Measurements from ENCODE around the gene TTC7B.
A peak's percentile ranks its signal among the peaks of the same experiment; 100 is the strongest.
"Not testable (repeated sequence)": the region's sequence is repeated elsewhere in the genome, so short reads cannot be mapped to it uniquely, and the experiment has no call there.

TTC7B gene

DNA sequence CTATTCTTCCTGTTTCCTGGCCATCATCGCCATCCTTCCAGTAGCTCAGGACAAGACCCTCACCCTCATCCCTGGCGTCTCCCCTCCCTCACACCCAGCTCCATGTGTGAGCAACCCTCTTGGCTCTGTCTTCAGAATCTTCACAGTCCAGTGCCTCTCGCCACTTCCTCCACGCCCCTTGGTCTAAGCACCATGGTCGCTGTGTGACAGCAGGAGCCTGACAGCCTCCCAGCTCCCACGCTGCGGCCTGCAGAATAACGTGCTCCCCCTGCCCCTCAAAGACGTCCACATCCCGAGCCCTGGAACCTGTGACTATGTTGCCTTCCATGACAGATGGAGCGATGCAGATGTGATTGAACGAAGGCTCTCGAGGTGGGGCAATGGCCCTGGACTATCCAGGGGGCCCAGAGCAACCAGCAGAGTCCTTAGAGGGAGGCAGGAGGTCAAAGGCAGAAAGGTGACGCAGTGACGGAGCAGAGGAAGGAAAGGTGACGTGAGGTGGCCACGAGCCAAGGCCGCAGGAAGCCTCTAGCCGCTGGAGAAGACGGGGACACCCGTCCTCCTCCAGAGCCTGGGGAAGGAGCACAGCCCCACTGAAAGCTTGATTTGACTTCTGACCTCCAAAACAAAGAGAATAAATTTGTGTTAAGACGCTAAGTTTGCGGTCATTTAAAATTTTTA, 279.6 kb downstream of the TTC7B start:
- DNase-seq = no peak

DNA sequence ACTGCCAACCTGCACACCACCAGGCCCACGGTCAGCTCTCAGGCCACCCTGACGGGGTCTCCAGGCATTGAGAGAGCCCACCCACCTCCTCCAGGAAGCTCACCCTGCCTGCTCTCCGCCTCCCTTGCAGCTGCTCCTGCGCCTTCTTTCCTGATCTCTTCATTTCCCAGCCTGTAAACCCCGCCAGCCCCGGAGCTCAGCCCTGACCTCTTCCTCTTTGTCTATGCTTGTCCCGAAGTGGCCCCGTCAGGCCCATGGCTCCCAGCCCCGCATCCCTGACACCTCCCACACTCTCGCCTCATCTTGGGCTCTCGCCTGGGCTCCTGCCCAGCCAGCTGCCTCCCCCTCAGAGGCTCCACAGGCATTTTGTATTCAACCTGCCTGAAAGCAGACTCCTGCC, 280.1 kb downstream of the TTC7B start:
- no peak for DNase-seq

DNA sequence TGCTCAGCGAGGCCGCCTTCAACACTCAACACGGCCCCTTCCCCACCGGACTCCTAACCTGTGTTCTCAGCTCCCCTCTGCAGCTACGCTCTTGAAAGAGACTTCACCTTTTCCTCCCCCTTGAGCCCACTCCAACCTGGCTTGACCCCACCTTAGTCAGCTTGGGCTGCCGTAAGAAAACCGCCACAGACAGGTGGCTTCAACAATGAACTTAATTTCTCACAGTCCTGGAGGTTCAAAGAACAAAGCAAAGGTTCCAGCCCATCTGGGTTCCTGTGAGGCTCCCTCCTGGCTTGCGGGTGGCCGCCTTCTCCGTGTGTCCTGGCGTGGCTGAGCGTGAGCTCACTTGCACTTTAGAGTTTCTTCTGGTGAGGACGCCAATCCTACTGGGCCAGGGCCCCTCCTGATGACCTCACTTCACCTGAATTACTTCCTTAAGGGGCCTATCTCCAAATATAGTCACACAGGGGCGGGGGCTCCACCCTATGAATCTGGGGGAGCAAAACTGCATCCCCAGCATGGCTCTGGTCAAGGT, 280.6 kb downstream of the TTC7B start:
- no peak for DNase-seq

DNA sequence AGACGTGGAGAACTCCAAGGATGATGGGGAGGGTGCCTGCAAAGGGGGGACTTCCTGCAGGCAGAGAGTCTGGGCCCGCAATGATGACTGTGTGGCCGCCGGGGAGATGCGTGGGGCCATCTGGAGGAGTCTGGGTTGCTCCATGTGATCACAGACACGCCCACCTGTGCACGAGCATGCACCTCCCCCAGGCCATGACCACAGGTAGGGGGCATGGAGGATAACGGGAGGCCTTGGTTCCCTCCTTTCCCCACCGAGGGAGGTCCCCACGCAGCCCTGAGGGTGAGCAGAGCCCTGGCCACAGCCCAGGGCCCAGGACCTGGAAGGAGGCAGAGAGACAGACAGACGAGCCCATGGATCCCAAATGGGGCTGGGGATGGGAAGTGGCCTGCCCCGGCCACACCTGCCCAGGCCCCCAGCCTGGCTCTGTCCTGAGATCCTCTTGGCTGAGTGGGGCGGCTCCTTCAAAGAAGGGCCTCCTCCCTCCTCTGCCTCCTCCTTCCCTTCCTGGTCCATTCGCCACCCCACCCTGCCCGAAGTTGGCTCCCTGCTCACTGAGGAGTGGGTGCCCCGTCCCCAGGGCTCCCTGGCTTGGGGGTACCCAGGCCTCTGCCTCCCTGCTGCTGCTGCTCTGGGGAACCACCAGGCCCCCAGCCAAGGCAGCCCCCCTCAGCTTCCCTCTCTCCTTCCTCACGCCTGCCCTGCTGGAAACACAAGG, 281.2 kb downstream of the TTC7B start:
- DNase-seq = no peak

DNA sequence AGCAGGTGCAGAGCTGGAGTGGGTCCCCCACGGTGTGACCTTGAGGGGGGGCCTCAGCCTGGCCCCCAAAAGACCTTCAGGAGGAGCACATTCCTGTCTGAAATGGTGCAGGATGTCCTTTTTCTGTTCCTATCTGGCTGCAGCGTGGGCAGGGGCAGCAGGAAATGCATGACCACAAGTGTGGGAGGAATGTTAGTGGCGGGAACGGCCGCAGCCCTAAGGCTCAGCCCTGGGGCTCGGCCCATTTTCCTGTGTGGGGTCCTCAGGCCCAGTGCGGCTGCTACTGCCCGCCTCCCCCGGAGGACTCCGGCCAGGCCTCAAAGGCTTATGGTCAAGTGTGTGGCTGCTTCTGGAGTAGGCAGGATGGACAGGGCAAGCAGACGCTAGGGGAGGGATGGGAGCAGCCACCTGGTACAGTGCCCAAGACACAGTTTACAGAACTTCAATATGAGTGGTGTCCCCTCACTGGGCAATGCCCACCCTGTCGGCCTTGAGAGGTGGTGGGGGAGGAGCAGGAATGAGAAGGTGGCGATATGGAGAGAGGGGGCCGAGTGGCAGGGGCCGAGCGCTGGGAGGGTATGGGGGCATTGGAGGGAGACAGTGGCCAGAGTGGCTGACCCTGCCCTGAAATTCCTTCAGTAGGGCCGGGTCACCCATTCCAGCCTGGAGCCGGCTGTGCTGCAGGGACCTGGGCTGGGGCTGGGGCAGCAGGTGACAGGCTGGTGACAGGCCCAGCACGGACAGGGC, 282.0 kb downstream of the TTC7B start:
- DNase-seq = no peak

DNA sequence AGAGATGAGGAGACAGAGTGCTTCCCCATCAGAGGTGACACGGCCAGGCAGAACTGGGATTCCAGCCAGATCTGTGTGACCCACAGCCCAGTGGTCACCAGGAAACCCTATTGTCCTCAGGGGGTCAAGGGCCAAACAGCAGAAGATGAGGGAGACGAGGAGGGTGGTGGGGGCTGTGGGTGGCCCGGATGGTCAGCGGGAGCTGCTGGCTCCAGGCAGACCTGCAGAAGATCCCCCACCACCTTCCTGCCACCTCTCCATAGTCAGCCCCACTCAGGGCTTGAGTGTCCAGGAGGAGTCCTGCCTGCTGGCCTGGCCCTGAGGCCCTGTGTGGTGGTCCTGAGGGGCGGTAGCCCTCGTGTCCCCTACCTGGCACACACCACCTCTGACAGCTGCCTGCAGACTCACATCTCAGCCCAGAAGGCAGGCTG, 282.6 kb downstream of the TTC7B start:
- no peak for DNase-seq

DNA sequence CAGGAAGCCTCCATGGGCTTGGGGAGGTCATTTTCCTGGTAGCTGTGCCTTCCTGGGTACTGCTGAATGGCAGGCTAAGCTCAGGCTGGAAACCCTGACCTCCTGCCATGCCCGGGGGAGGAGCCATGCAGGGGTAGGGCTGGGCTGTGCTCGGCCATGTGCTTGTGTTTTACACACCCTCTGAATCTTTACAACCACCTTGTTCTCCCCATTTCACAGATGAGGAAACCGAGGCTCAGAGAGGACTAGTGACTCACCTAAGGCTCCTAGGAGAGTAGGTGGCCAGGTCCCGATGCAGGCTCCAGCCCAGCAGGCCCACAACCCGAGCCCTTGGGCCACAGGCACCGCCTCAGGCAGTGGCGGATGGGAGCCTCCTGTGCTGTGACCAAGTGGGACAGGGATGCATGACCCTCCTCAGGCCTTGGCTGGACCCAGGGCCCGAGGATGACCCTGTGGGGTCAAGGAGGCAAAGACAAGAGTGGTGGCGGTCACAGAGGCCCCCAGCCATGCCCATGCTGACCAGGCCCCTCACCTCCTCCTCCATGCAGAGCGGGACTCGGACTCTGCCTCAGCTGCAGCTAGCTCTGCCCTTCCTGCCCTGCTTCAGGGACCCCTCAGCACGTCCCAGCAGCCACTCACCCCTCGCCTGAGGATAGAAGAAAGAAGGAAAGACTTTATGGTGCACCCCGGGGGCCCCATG, 283.3 kb downstream of the TTC7B start:
- DNase-seq = no peak

DNA sequence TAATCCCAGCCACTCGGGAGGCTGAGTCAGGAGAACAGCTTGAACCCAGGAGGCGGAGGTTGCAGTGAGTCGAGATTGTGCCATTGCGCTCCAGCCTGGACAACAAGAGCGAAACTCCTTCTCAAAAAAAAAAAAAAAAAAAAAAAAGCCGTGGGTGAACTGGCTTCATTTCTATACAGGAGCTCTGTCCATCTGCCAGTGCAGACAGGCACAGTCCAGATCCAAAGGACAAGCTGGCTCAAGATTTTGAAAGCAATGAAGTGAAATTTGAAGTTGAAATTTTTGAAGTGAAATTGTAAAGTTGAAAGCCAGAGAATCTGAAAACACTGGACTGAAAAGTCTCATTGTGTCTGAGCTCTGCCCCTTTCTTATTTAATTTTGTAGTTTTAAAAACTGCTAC, 284.7 kb downstream of the TTC7B start:
- DNase-seq = no peak

DNA sequence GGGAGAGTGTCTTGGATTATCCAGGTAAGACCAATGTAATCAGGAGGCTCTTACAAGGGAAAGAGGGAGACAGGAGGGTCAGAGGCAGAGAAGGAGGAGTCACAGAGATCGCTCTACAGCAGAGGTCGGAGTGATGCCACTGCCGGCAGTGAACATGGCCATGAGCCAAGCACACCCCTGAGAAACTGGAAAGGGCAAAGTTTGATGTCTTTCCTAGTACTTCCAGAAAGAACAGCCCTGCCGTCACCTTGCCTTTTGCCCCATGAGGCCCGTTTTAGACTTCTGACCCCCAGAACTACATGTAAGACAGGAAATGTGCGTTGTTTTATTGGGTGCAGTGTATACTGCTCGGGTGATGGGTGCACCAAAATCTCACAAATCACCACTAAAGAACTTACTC, 285.7 kb downstream of the TTC7B start:
- no peak for DNase-seq

DNA sequence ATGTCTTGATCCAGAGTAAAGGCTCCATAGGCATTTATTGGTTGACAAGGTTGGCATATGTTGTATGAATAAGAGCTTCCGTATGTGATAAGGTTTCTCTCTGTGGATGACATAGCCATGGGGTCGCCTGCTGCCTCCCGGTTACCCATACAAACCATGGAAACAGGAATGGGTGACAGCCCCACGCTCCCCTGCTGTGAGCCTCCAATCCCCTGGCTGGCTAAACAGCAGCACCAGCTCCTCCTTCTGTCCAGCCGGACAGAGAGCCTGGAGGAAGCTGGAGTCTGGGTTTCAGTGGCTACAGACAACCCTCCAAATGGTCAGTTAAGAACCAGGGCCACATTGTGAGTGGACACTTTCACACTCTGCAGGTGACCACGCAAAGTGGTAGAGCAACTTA, 288.3 kb downstream of the TTC7B start:
- DNase-seq = no peak

DNA sequence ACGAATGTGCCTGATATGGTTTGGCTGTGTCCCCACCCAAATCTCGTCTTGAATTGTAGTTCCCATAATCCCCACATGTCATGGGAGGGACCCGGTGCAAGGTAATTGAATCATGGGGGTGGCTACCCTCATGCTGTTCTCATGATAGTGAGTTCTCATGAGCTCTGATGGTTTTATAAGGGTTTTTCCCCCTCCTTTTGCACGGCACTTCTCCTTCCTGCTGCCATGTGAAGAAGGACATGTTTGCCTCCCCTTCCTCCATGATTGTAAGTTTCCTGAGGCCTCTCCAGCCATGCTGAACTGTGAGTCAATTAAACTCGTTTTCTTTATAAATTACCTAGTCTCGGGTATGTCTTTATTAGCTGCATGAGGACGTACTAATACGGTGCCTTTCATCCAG, 289.7 kb downstream of the TTC7B start:
- DNase-seq = not testable (repeated sequence)

DNA sequence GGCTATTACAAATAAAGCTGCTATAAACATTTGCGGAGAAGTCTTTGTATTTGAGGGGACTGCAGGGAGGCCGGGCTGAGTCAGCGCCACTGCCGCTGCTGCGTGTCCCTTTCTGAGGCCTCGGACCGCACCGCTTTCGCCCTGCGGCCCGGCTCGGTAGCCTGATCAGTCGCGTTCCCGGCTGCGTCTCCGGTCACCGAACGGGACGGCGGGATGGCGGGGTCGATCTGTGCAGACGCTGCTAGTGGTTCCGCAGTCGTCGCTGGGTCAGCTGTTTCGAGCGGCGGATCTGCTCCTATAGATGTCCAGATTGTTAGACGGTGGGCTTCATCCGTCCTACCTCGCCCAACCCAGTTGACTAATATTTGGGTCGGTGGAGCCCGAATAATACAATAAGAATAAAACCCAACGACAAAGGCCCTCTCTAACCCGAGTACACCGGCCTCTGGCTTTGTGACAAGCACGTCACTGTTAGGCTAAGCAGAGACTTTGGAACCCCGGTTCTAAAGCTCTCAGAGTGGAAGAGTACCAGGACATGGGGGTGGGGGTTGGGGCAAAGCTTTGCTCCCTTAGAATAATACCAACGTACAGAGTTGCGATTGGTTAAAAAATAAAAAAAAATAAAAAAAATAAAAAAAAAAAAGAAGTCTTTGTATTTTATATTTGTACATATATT, 290.7 kb downstream of the TTC7B start:
- DNase-seq = not testable (repeated sequence)

DNA sequence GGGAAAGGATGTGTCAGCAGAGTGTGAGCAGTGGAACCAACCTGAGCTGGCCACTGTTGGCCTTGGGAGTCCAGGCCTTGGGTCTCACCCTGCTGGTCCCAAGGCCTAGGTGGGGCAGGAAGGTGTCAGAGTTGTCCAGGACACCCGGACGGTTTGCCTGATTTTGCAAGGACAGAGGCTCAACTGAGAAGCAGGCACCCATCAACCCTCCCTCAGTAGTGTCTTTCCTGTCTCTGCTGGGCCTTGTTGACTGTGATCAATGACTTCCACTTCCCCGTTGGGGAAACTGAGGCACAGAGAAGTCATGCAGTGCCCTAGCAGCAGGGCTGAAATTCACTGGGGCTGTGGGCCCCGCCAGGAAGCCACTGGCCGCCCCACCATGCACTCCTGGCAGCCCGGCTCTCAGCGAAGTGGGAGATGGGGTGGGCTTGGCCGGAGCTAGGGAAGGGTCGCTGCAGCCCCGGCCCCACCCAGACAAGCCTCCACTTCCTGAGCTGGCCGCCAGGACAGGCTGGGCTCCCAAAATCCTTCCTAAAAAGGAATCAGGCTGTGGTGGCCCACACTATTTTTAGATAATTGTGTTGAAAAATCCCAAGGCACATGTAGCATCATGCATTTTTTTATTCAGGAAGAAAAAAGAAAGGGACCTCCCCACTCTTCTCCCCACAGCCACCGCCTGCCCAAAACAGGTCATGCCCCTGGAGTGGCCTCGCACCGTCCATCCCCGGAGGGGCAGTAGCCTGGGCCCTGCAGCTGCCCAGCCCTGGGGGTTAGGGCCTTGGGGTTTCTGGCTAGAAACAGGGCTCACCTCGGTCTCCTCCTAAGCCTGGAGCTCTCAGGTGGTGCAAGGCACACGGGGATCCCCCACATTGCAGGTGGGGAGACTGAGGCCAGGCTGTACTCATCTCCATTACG, 292.0 kb downstream of the TTC7B start:
- no peak for DNase-seq

DNA sequence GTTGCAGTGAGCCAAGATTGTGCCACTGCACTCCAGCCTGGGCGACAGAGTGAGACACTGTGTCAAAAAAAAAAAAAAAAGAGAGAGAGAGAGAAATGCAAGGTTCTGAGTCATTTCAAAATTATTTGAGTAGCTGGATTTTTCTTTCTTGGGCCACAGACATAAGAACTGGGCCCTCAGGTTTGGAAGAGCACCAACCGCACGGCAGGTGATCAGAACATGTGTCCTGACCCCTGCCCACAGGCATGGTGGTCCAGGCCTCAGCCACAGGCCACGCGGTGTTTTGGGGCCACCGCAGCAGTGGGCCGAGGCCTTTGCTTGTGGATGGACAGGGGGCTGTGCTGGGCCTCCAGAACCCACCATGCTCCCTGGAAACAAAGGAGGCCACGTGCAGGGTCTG, 292.7 kb downstream of the TTC7B start:
- no peak for DNase-seq

DNA sequence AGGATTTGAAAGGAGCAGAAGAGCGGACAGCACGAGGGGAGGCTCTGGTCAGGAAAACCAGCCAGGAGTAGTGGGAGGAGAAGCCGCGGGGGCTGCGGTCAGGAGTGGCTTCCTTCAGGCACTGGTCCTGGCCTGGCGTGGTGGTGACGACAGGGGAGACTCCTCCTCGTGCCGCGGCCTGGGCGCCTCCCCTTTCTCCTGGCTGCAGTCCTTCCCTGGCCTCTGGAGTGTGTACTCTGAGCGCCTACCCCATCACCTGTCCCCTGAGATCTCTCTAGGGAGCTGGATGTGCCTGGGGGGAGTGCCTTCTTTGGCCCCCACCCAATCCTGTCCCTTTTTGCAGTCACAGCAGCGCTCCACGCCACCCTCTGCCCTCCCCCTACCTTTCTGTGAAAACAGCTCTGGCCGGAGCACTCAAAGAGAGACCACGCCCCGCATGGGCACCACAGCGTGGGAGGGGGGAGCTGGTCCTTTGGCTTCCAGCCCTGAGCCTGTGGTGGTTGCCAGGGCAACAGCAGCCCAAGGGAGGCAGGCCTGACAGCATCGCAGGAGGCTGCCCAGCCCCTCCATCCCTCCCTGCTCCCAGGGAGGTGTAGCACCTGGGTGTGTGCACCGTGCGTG, 293.5 kb downstream of the TTC7B start:
- peak; percentile 80 for DNase-seq

DNA sequence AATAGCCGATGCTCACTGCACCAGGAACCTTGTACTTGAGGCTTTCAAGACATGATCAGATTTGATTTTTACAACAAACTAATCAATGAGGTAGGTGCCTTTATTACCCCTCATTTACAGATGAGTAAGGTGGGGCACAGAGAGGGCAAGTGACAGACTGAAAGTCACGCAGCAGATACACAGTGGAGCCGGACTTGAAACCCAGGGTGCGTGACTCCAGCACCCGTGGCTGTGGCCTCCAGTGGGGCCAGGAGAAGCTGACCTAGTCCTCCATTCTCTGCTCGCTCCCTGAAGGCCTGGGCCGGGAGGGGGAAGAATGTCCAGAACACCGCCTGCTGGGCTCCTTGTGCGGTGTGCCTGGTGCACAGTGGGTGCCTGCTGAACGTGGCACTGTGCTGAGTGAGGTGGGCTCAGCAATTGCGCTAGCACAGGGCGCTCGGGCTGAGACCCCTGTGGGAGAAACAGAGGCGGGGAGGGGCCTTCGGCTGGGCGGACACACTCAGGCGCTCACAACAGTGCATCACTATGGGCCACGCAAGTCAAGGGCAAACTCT, 294.2 kb downstream of the TTC7B start:
- no peak for DNase-seq

DNA sequence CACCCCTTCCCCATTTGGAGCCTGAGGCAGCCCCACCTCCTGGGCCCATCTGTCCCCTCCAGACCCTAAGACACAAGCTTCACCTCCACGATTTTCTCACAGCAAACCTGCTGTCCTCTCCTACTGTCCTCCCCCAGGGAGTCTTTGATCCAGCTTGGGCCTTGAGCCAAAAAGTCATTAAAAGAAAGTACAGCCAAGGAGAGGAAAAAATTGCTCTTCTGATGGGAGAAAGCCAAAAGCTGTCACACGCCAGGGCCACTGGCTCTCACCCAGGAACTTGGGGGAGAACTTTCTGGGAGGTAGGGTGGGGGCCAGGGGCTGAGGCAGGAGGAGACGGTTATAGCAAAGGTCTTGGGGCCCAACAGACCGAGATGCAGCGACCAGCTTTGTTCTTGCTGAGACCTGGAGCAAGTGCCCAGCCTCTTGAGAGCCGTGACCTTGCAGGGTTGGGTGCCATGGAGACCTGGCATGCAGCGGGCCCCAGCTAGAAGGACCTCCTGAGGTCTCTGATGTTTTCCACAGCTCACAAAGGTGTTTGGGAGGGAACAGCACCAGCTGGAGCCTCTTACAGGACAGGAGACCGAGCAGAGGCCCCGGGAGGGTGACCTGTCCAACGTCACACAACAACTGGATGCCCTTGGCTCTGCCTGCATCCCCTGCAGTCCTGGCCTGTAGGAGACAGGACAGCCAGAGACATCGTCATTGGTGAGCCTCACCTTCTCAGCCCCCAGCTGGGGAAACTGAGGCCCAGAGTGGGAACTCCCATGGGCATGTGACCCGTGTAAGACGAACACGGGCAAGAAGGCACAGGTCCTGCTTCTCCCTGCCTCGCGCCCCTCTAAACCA, 294.9 kb downstream of the TTC7B start:
- DNase-seq = peak; percentile 26

DNA sequence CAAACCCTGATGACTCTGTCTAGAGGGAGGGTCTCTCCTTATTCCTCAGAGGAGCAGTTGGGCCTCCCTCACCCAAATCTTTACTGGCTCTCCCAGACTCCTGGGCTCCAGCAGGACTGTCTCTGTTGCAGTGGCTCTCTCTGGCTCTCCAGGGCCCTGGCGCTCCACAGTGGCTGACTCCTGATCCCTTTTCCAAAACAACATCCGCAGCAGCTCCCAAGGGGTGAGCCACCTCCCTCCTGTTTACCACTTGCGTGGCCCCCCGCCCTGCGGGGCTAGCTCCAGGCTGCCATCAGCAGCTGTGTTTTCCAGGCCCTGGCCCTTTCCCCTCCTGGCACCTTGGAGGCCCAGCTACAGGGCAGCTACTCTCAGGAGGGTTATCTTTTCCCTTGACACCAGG, 295.9 kb downstream of the TTC7B start:
- no peak for DNase-seq

DNA sequence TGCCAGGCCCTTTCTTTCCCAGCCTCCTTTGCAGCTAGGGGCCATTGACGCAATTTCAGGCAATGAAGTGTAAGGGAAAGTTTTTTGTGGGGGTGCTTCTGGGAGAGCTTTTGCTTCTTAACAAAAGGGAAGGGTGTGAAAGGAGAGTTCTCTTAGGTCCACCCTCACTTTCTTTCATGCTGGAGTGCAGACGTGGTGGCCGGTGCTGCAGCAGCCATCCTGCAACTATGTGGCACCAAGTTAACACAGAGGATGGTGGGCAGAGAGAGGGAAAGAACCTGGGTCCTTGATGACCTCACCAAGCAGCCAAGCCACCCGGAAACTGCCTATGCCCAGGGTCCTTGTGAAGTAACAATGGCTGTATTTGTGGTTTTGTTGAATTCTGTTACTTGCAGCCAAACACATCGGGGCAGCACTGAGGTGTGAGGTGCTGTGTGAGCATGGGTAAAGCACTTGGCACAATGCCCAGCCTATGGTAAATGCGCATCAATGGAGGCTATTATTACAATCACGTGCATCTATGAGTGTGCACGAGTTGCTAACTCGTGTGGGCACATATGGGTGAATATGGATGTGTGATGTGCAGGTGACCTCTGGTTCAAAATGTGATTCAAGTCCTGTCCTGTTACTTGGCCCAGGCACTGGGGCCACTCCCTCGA, 296.8 kb downstream of the TTC7B start:
- no peak for DNase-seq

Measured in NCI-H1436 (cell line).